Left ventricle myocardium inferior (tissue), 1 donor: ENCODE data around the gene PHLPP1. TPM values are rescaled to one million over a fixed set of nuclear protein-coding genes. Genes with fewer than 3 reads are reported as not detected.
A peak's percentile ranks its signal among the peaks of the same experiment; 100 is the strongest.

Experiments
- DNase-seq: peaks from one replicate; pipeline ENCODE4 v3.0.0-alpha.2; 2020
- H3K27ac ChIP-seq: fragments of 200-600 bp; replicated peaks from 2 replicates; pipeline ENCODE4 v1.8.0; 2021
- H3K27me3 ChIP-seq: fragments of 200-600 bp; 2 replicates; pipeline ENCODE4 v1.8.0; 2021; ENCODE audit warnings: low read depth
- H3K36me3 ChIP-seq: fragments of 200-600 bp; 2 replicates; pipeline ENCODE4 v1.8.0; 2021
- H3K4me1 ChIP-seq: fragments of 200-600 bp; 2 replicates; pipeline ENCODE4 v1.8.0; 2021
- H3K4me3 ChIP-seq: fragments of 200-600 bp; 2 replicates; pipeline ENCODE4 v1.8.0; 2021; ENCODE audit warnings: mild to moderate bottlenecking, moderate library complexity
- H3K9me3 ChIP-seq: fragments of 200-600 bp; replicated peaks from 2 replicates; pipeline ENCODE4 v1.8.0; 2021
- CTCF ChIP-seq: fragments of 200-600 bp; IDR thresholded peaks from 2 replicates; pipeline ENCODE4 v1.8.0; 2021; ENCODE audit warnings: antibody characterized with exemption, mild to moderate bottlenecking, borderline replicate concordance
- intact Hi-C: fragments of 100-400 bp; cut with micrococcal nuclease; formaldehyde crosslinking; loops from one replicate; pipeline ENCODE4 v1.11.0; 2022
- total RNA-seq: library from RNA; stranded (reverse); fragmentation: NEBNext Ultra II Directional; extraction: Animal tissue kit (Norgen Biotek cat#: 25700); gene quantifications from one replicate; pipeline ENCODE4 v1.2.1, GENCODE V29; 2021
- donor health status: DM: no; HTN: yes; CAD: no; lungs with severe emphysema.

The PHLPP1 gene
- total RNA-seq, 1 donor from 2014 or later: 5.9 TPM

GRCh38 chr18:62717169-62717924 is 2.0 kb downstream of the PHLPP1 start:
- no peaks in the 10 kb centered on the region for H3K27me3 ChIP-seq
- H3K4me1 ChIP-seq: peaks cover 60% of the 10 kb centered on the region
- no peak for DNase-seq
- no peaks in the 10 kb centered on the region for H3K9me3 ChIP-seq
- H3K4me3 ChIP-seq: peak overlapping the region; percentile 75
- intact Hi-C loops: loop anchor here (10.0 kb wide), 1 partner anchor 133 kb away; no protein-coding TSS in a partner anchor
- H3K36me3 ChIP-seq: no peaks in the 10 kb centered on the region
- H3K27ac ChIP-seq: peak overlapping the region; percentile 93
- TF ChIP-seq CTCF: no peak

DNA sequence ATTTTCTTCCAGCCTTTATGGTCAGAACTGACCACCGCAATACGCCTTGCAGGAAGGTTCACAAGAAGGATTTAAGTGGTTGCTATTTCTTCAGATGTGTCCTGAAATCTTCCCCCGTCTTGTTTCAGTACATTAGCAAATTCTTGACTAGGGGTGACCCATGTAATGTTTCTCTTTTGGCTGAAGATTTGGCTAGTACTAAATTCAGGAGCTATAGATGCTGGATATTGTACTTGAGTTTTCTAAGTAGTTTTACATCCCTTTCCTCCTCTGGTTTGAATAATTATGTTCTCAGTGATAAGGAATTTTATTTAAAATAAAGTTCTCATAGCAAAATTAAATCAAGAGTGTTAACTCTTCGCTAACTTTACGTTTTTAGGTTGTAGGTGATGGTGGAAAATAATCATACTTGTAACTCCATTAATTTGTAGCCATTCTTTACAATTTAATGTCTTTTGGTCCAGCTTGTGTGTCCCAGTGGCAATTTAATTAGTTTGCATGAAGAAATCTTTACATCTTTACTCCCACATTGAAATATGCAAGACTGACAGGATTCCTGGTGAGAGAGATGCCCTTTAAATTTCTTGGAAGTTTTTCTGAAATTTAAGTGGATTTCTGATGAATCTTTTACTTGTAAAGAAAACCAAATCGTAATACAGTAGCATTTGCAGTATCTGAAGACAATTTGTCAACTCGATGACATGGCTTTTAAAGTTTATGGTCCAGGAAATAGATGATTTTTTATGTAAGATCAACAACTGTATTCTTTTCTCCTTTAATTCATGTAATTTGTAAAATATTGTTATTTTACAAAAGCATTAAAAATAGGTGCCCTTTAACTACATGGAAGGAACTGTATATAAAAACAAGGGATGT is 2.8 kb downstream of the PHLPP1 start:
- H3K27ac ChIP-seq: peak overlapping the region; percentile 93
- no peak for DNase-seq
- no peaks in the 10 kb centered on the region for H3K27me3 ChIP-seq
- intact Hi-C loops: loop anchor here (10.0 kb wide), 1 partner anchor 133 kb away; no protein-coding TSS in a partner anchor
- H3K4me3 ChIP-seq: peak overlapping the region; percentile 75
- no peak for TF ChIP-seq CTCF
- H3K9me3 ChIP-seq: no peaks in the 10 kb centered on the region
- H3K4me1 ChIP-seq: peaks cover 68% of the 10 kb centered on the region
- H3K36me3 ChIP-seq: no peaks in the 10 kb centered on the region

DNA sequence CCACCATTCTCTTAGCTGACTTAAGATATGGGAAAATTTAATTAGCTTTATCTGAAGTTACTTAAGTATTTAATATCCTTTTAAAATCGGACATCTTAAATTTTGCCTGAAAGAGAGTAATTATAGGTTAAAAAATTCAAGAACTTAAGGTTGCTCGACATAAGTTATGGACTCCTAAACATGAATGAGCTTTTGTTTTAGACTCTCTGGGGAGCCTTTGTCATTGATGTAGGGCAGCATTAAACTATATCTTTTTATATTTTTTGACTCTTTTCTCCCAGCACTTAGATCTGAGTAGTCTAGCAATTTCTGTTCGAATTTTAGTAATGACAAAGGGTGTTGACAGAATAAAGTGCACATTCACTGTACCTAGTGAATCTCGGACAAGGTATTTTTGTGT is 4.7 kb downstream of the PHLPP1 start:
- intact Hi-C loops: no loop called here

GRCh38 chr18:62720766-62721613 is 5.6 kb downstream of the PHLPP1 start:
- peaks cover 84% of the 10 kb centered on the region for H3K4me1 ChIP-seq
- H3K27ac ChIP-seq: no peak overlapping the region
- DNase-seq: no peak
- H3K36me3 ChIP-seq: no peaks in the 10 kb centered on the region
- intact Hi-C loops: no loop called here
- no peak for TF ChIP-seq CTCF
- no peaks in the 10 kb centered on the region for H3K9me3 ChIP-seq
- H3K4me3 ChIP-seq: no peak overlapping the region
- no peaks in the 10 kb centered on the region for H3K27me3 ChIP-seq

More for the DNA sequence above, 4.7 kb downstream of the PHLPP1 start:
- Histone ChIP-seq H3K4me1 (peaks cover 78% of the 10 kb centered on the region), H3K36me3 (no peaks in the 10 kb centered on the region), H3K9me3 (no peaks in the 10 kb centered on the region), H3K4me3 (peak overlapping the region; percentile 75), H3K27ac (no peak overlapping the region), H3K27me3 (no peaks in the 10 kb centered on the region)
- DNase-seq: no peak
- TF ChIP-seq CTCF: no peak
